CD1c-positive myeloid dendritic cell (primary cell): Measurements from ENCODE around the gene HES1.
A peak's percentile ranks its signal among the peaks of the same experiment; 100 is the strongest.
"Not testable (repeated sequence)": the region's sequence is repeated elsewhere in the genome, so short reads cannot be mapped to it uniquely, and the experiment has no call there.

Experiments used
- DNase-seq: peaks from one replicate; pipeline ENCODE4 v3.0.0-alpha.2; 2016; ENCODE audit errors: extremely low spot score

HES1 gene, protein sequence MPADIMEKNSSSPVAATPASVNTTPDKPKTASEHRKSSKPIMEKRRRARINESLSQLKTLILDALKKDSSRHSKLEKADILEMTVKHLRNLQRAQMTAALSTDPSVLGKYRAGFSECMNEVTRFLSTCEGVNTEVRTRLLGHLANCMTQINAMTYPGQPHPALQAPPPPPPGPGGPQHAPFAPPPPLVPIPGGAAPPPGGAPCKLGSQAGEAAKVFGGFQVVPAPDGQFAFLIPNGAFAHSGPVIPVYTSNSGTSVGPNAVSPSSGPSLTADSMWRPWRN

DNA sequence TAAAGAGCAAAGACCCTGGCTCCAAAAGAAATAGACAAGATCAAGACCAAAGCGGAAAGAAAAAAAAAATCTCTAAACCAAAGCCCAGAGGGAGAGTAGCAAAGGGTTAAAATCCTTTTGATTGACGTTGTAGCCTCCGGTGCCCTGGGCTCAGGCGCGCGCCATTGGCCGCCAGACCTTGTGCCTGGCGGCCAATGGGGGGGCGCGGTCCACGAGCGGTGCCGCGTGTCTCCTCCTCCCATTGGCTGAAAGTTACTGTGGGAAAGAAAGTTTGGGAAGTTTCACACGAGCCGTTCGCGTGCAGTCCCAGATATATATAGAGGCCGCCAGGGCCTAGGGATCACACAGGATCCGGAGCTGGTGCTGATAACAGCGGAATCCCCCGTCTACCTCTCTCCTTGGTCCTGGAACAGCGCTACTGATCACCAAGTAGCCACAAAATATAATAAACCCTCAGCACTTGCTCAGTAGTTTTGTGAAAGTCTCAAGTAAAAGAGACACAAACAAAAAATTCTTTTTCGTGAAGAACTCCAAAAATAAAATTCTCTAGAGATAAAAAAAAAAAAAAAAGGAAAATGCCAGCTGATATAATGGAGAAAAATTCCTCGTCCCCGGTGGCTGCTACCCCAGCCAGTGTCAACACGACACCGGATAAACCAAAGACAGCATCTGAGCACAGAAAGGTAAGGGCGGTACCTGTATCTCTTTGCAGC is at the start of gene HES1:
Gene HES1 (plus strand): TSS at position 343 of the 713 bp plus-strand sequence. CDS start 233 bp downstream, at position 576.
- DNase-seq = peak; percentile 78

DNA sequence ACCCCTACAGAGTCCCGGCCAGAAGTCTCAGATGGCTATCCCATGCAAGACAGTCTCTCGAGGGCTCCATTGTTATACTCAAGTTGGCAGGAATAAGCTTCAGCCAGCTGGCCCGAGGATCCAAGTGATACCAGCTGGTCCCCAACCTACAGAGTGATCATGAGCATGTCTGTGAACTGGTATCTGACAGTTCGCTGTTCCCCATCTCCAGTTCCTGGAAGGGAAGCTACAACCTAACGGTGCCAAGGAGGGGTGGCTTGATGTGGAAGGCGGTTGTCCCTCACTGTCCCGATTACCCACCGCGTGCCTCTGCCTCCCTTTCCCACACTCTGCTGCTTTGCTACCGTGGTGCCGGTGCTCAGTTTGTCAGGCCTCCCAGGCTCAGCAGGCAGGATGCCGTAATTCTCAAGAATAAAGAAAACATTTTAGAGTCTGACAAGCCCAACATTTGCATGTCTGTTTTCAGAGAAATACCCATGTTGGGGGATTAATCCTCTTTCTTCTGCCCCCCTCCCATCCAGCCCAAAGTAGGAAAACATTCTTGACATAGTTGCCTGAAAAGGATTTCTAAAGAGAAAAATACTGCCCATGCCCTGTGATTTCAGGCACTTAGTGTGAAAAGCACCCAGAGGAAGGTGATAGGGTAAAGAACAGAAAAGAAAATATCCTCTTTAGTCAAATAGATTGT is 49.4 kb upstream of the HES1 start:
- no peak for DNase-seq

DNA sequence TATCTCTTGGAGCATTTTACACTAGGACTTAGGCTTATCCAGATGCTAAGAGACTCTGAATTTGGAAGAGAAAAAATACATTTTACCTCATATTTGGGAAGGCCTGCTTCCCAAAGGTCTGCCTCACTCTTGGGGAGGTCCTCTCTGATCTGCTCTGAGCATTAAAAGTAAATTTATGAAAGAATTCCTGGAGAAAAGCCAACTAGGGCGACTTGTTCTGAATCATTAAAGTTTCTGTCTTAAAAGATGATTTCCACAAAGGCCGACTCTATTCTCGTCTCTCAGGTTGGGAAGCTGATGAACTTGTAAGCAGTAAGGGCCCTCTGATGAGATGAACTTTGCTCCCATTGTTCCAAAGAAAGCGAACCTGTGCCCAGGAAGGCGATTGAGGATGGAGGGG is 48.7 kb upstream of the HES1 start:
- DNase-seq = no peak

DNA sequence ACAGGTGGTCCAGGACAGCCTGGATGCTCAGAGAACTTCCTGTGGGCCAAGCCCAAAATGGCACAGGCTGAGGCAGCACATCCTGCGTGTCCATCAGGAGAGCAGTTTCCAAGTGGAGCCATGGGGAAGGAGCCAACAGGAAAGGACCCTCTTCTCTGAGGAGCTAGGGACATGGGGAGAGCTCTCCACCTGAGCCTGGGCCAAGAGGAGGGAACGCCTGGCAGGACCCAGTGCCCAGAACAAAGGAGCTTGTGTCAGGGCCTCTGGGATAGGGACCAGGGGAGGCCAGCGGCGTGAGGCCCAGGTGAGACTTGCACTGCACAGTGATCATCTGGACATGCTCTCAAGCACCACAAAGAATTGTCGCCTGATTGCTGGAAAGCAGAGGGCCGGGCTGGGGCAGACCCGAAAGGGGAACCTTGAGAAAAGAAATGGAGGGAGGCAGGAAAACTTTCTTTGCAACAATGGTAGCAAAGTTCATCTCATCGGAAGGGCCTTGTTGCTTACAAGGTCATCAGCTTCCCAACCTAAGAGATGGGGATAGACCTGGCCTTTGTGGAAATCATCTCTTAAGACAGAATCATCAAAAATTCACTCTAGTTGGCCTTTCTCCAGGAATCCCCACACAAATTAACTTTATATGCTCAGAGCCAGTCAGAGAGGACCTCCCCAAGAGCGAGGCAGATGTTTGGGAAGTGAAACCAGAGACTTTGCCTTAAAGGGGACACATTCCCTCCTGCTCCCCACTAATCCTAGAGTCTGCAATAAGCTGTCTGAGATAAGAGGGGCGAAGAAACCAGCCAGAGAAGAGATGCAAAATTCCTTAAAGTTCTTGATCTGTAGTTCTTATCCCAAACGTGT is 47.7 kb upstream of the HES1 start:
- DNase-seq = peak; percentile 47

DNA sequence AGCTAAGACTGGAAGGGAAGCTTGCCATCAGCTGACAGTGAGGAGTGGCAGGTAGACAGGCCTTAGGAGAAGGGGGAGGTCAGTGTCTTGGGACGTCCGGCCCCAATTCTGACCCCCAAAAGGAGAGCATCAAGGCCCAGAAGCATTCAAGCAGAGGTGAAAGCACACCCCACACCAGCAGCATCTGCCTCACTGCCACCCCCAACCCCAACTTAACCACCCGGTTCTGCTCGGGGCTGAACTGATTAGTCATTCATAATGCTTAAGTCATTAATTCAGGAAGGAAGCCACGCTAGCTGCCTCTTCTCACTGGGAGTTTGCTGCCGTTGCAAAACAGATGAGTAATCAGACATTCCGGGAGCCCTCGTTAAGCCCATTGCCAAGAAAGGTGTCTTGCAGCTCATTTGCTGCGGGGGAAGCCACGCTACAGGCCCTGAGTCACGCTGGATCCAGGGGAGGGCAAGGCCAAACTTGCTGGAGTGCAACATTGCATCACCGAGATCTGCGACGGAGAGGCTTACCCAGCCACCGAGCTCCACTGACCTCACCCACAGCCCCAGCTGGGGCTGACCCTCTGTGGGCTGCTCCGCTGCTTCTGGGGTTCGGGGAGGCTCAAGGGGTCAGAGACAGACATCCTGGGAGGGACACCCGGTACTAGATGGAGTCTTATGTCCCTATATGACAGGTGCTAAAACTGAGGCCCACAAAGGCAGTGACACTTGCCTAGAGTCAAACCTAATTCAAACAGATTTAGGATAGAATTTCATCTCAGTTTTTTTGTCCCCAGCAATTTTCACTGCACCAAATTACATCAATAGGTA is 46.4 kb upstream of the HES1 start:
- DNase-seq = peak; percentile 97

DNA sequence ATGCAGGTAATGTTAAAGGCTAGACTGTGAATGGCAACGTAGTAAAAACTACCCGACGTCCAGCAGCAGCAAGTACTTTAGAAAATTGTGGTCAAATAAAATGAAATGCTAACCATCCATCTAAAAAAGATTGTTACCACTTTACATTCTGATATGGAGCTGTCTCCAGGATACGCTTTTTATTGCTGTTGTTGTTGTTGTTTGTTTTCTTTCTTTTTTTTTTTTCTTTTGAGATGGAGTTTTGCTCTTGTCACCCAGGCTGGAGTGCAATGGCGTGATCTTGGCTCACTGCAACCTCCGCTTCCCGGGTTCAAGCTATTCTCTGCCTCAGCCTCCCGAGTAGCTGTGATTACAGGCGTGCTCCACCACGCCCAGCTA is 45.8 kb upstream of the HES1 start:
- DNase-seq = not testable (repeated sequence)

DNA sequence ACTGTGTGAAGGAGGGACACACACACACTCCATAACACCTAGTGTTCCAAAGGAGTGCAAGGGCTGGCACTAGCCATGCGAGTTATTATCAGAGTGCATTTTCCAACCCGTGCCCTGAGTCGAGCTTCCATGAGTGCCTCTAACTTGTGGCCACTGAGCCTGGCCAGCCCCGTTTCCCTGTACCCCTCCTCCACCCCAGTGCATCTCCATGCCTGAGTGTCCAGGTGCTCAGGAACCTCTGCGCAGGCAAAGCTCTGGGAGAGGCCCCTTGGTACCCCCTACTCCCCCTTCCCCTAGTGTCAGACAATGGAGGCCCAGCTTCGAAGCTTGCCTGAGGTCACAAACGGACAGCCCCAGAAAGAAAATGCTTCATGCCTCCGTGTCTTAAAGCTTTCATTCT is 45.2 kb upstream of the HES1 start:
- DNase-seq = no peak

DNA sequence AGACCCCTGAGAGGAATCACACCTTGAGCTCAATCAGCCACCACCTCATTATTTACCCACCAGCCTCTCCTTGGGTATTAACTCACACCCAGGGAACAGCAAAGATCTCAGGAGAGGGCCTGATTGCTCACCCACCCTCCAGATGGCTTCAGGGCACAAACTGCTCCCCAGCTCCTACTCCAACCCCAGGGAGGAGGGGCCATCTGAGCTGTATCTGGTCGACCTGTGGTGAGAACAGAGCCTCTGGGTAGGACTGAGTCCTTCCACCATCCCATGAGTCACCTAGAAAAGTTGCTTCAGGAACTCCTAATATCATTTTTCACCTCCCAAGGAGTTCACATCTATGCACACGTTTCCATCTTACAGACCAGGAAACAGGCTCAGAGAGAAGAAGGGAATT is 44.8 kb upstream of the HES1 start:
- no peak for DNase-seq

DNA sequence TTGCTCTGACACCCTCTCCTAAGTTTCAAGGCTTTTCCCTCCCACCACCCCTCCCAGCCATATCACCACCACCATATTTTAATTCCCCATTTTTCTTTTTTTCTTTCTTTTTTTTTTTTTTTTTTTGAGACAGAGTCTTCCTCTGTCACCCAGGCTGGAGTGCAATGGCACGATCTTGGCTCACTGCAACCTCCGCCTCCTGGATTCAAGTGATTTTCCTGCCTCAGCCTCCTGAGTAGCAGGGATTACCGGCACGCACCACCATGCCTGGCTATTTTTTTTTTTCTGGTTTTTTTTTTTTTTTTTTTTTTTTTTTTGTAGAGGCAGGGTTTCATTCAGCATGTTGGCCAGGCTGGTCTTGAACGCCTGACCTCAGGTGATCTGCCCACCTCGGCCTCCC is 44.1 kb upstream of the HES1 start:
- not testable (repeated sequence) for DNase-seq

DNA sequence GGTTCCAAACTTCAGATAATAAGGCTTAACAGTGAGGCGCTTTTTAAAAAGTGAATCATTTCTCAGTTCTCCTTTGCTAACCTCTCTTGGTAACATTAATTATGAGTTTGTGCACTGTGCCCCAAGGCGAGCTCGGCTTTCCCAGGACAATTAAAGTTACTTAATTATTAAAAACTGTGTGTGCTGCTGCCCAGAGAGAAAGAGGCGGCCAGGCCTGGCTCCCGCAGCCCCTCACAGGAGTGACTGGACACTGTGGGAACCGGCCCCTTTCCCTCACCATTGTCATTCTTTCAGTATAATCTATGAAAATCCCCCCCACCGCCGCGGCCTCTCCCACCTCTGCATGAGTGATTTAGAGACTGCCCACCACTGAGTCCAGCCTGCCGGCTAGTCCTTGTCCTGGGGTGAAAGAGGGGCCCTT is 43.1 kb upstream of the HES1 start:
- peak; percentile 82 for DNase-seq

DNA sequence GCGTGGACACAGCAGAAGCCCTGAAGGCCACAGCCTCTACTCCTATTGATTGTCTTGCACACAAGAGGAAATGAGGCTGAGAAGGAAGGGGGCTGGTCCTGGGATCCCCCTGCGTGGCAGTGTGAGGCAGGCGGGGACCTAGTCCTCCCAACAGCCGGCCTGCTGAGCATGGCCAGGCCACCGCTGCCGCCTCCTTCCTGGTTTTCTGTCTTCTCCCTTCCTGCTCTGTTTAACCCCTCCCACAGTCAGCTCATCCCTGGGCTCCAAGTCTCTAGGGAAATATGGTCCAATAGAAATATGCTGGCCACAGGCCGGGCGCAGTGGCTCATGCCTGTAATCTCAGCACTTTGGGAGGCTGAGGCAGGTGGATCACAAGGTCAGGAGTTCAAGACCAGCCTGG is 42.1 kb upstream of the HES1 start:
- DNase-seq = no peak

DNA sequence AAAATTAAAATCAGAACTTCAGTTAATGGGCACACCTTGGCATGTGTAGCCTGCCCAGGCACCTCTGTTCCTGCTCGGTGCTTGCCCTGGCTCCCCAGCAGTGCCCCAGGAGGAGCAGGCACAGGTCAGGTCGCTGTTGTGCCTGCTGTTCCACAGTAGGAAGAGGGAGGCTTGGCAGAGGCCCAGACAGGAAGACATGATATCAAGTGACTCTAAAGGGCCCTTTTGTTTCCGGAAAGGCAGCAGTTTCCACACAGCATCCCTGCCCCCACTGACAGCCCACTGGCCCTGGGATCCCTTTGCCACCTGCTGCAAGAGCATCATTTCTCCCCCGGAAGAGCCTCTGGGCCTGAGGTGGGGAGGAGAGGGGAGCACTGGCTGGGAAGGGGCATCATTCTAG is 40.5 kb upstream of the HES1 start:
- no peak for DNase-seq

DNA sequence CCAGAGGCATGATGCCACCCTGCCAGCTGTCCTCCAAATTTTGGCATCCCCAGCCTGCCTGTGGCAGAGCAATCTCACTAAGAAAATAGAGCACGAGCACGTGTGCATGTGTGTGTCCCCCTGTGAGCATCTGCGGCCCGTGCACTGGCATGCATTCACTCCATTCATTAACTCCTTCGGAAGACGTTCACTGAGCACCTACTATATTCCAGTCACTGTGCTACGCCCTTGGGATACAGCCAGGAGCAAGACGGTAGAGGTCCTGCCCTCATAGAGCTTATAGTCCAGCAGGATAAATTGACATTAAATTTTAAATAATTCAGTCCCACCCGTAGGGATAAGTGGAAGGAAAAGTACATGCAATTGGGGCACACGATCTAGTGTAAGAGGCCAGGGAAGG is 40.0 kb upstream of the HES1 start:
- no peak for DNase-seq

DNA sequence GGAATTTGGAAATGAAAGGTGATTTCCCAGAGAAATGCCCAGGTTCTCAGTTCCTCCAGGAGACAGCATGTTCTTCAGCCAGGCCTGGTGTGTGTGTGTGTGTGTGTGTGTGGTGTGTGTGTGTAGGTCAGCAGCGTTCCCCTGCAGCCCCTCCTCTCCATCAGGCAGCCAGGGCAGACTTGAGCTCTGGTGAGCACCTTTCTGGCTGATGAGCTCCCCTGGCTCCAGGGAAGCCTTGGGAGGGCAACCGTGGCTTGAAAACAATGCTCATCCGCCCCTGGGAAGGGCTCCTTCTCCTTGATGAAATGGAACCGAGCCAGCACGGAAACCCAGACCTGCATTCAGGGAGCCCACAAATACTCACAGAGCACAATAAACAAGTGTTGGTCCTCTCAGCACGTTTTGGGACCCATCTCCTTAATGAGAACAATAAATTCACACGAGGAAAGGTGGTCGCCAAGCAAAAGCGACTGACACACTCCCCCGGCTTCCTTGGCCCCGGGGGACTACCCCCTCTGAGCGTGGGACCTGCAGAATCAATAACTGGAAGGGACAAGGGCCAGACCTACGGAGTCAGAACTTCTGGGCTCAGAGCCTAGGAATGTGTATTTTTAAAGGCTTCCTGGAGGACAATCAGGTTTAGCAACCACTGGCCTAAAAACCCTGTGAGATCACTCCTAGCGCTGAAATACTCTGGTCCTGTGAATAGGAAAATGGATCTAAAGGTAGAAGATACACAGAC is 38.6 kb upstream of the HES1 start:
- DNase-seq = no peak

DNA sequence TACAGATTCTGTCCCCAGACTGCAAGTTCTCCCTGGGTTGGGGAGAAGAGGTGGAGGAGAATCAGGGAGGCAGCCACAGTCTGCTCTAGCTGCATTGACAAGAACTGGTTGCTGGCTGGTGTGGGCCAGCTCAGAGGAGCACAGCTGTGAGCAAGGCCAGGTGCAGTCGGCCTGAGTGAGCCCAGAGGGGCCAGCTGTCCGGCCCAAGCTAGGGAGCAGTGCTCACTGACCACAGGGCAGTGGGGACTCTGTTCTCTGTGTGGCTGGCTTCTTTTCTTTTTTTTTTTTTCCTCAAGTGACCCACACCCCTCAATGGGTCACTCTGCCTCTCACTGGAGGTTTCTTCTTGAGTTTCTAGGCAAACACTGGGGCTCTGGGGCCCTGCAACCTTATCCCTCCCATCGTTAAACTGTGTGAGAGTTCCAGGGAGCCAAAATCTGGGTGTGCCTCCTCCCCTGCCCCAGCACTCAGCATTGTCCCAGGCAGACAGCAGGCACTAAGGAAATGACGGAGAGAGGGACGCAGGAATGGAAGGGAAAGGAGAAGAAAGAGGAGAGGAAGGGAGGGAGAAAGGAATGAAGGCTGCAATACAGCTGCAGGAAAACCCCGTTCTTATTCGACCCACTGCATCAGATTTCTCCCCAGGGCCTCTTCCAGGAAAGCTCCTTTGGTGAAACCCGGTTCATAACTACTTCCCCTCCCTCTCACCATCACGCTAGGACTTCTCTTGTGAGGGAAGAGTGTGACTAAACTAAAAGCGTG is 37.7 kb upstream of the HES1 start:
- DNase-seq = peak; percentile 65

DNA sequence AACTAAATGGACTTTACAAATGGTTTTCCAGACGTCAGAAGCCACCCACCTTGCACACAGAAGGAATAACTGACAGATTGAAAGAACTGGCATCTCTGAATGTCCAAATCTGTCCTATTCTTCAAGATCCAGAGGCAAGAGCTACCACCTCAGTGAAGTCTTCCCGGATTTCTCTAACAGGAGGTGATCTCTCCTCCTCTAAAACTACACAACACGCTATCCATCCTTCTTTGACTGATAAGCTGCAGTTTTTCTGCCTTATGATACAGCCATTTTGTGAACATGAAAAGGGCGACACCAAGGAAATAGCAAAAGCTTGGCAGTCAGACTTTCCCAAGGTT is 37.1 kb upstream of the HES1 start:
- no peak for DNase-seq

DNA sequence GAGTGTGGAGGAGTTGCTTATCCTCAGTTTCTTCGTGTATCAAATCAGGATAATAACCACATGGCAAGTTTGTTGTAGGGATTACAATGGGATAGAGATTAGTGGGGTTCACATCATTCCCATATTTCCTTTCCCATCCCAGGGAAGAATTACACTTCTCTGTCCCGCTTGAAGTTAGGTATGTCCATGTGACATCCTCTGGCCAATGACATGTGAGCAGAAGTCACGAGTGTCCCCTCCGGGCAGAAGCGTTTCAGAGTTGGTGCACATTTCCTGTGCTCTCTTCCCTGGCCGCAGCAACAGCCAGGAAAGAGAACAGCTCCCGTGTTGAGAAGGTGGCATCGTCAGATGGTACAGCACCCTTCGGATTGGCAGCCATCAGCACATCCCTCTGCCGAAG is 36.7 kb upstream of the HES1 start:
- no peak for DNase-seq

DNA sequence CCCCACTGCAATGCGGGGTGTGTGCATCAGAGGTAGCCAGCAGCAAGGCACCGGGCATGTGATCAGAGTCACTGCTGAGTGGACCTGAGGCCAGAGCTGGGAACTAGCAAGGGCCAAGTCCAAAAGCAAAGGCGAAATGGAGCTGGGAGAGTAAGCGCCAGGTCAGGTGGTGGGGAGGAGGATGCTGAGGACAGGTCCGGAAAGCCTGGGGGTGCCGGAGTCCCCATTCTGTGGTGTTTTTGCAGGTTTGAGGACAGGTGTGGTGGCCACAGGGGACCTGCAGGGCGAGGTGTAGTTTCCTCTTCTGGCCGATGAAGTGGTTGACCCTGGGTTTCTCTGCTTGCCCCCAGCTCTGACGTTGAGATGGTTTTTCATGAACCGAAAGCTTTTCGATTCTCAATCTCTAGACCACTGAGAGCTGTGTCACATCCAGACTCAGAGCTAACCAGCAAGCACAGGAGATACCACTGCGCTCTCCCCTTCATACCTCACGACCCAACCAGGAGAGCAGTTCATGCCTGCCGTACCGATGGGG is 35.0 kb upstream of the HES1 start:
- DNase-seq = no peak

DNA sequence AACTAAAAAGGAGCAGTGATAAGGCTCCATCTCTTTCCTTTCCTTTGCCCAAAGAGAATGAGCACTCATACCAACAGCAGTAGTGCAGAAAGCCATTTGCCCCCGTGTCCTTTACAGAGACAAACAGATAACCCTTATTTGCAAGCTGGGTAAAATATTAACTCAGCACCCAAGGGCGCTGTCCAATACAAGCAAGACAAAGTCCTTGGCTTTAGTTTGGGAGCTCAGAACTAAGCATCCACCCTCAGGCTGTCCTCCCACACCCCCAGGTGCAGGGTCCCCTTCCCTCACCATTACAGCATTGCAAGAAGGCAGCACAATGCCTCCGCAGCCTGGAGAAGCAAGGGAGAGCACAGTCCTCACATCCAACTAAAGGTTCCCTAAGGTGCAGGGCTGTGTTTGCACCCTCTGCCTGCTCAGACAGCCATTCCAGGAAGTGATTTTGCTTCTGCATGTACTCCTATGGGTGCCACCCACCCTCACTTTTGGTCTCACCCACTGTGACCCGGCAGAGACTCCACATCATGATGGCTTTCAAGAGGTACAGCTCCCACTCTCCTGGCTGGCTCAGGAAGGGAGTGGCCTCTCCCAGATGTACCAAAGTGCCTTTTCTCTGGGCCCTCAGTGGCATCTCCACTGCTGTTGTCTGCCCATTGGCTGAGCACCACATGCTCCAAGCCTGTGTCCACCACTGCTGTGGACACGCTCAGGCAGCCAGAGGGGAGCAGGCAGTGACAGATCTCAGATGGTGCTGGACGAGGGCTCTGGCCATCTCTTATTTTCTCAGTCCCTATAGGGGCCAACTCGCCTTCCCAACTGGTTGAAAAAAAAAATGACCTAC is 34.1 kb upstream of the HES1 start:
- no peak for DNase-seq
